ENCODE data around the gene ROBO2. TPM values are rescaled to one million over a fixed set of nuclear protein-coding genes. Genes with fewer than 3 reads are reported as not detected.

The ROBO2 gene
- polyA plus RNA-seq, 1 donor from 2014 or later, result 55.5 TPM

- Histone ChIP-seq H3K9me2 (ENCODE audit: insufficient read depth, low read length) (no peaks in the 10 kb centered on the region), H3K79me2 (replicated peaks; ENCODE audit: insufficient read depth, low read length) (no peaks in the 10 kb centered on the region), H3K9me3 (ENCODE audit: low read length) (no peaks in the 10 kb centered on the region), H3F3A (ENCODE audit: insufficient read depth, low read length, poor library complexity, severe bottlenecking) (no peaks in the 10 kb centered on the region), H4K20me1 (ENCODE audit: insufficient read depth) (no peaks in the 10 kb centered on the region), H3K36me3 (ENCODE audit: insufficient read depth, low read length) (no peaks in the 10 kb centered on the region), H3K9ac (ENCODE audit: low read length) (peak overlapping the region; percentile 37), H3K27ac (ENCODE audit: low read length) (peak overlapping the region; percentile 87), H3K27me3 (ENCODE audit: insufficient read depth, low read depth, low read length) (no peaks in the 10 kb centered on the region), H3K4me3 (ENCODE audit: low read length) (no peak overlapping the region), H2AFZ (ENCODE audit: low read depth, low read length) (no peak overlapping the region), H3K4me2 (ENCODE audit: low read length) (no peak overlapping the region)
- peak; percentile 99 for TF ChIP-seq EP300 (conservative IDR thresholded peaks at IDR 0.05; ENCODE audit: poor library complexity, severe bottlenecking)
- TF ChIP-seq CTCF (IDR thresholded peaks at IDR 0.05; ENCODE audit: poor library complexity, severe bottlenecking), result no peak
- TF ChIP-seq MXI1 (conservative IDR thresholded peaks at IDR 0.05; ENCODE audit: poor library complexity, severe bottlenecking), result no peak
- no peak for TF ChIP-seq RAD21 (conservative IDR thresholded peaks at IDR 0.05)
- TF ChIP-seq TAF1 (IDR thresholded peaks at IDR 0.05; ENCODE audit: low read depth), result no peak
- no peak for TF ChIP-seq REST (IDR thresholded peaks at IDR 0.05; ENCODE audit: borderline replicate concordance)
- TF ChIP-seq SMC3 (conservative IDR thresholded peaks at IDR 0.05; ENCODE audit: poor library complexity), result peak; percentile 36
- TF ChIP-seq EZH2 (IDR thresholded peaks at IDR 0.05; ENCODE audit: borderline replicate concordance, insufficient read depth, low read length, poor library complexity, severe bottlenecking), result no peak
- TF ChIP-seq POLR2AphosphoS5 (IDR thresholded peaks at IDR 0.05), result peak; percentile 76
Measured at GRCh38 chr3:77325280-77325679, 285.4 kb downstream of the ROBO2 start.

GRCh38 chr3:77325702-77326101, 285.8 kb downstream of the ROBO2 start:
- H3K27me3 ChIP-seq (ENCODE audit: insufficient read depth, low read depth, low read length), result no peaks in the 10 kb centered on the region
- no peaks in the 10 kb centered on the region for H3K79me2 ChIP-seq (replicated peaks; ENCODE audit: insufficient read depth, low read length)
- H3K9me2 ChIP-seq (ENCODE audit: insufficient read depth, low read length), result no peaks in the 10 kb centered on the region
- peak overlapping the region; percentile 87 for H3K27ac ChIP-seq (ENCODE audit: low read length)
- peak overlapping the region; percentile 53 for H3K4me2 ChIP-seq (ENCODE audit: low read length)
- no peaks in the 10 kb centered on the region for H3K36me3 ChIP-seq (ENCODE audit: insufficient read depth, low read length)
- no peak overlapping the region for H2AFZ ChIP-seq (ENCODE audit: low read depth, low read length)
- H4K20me1 ChIP-seq (ENCODE audit: insufficient read depth), result no peaks in the 10 kb centered on the region
- no peaks in the 10 kb centered on the region for H3K9me3 ChIP-seq (ENCODE audit: low read length)
- no peaks in the 10 kb centered on the region for H3F3A ChIP-seq (ENCODE audit: insufficient read depth, low read length, poor library complexity, severe bottlenecking)
- H3K4me3 ChIP-seq (ENCODE audit: low read length), result peak overlapping the region; percentile 27
- peak overlapping the region; percentile 37 for H3K9ac ChIP-seq (ENCODE audit: low read length)
- TF ChIP-seq CTCF (IDR thresholded peaks at IDR 0.05; ENCODE audit: poor library complexity, severe bottlenecking) (no peak), REST (IDR thresholded peaks at IDR 0.05; ENCODE audit: borderline replicate concordance) (peak; percentile 98)
